ENCODE data around the gene RAX.
"Not testable (repeated sequence)": the region's sequence is repeated elsewhere in the genome, so short reads cannot be mapped to it uniquely, and the experiment has no call there.

- TF ChIP-seq CTCF (IDR thresholded peaks at IDR 0.05; ENCODE audit: low read depth, low read length, poor library complexity, severe bottlenecking); EZH2phosphoT487 (IDR thresholded peaks at IDR 0.05; ENCODE audit: borderline replicate concordance, low read length): not testable (repeated sequence)
These were observed 11.4 kb downstream of the RAX start for GRCh38 chr18:59261842-59262241.

All from DOHH2 (cell line).